HG03439 (cell line): ENCODE measurements around the gene RAB42.

ENCODE experiments used
- ATAC-seq: cut with Tn5 transposase; IDR thresholded peaks from one replicate; pipeline ENCODE4 v1.9.1; 2021; ENCODE audit warnings: mild to moderate bottlenecking, moderate library complexity; ENCODE audit not compliant: unreplicated experiment

The RAB42 gene

DNA sequence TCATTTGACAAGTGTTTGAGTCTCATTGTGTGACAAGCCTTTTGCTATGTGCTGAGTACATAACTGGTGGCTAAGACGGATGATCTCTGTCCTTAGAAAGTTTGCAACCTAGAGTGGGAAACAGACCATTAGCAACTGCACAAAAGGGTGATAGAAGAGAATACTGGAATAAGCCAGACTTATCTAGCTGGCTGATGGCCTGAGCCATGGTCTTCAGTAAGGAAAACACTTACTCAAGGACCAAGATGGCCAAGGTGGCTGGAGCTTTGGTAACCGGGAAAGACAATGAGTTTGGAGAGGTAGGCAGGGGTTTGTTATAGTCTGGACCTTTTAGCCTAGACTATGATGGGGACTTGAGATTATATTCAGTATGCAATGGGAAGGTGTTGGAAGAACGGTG lies 52.4 kb downstream of the RAB42 start:
- no peak for ATAC-seq
